HEK293 (cell line): ENCODE measurements around the gene PRKCQ.

Experiments
- CTCF ChIA-PET: fragments of 350-600 bp; formaldehyde crosslinking; extraction: SDS; loops from one replicate; lab custom pipeline; 2021; ENCODE audit warnings: antibody characterized with exemption; lab: Yijun Ruan, JAX
- POLR2A ChIA-PET: fragments of 300-600 bp; formaldehyde crosslinking; extraction: SDS; loops from one replicate; lab custom pipeline; 2020; ENCODE audit warnings: antibody characterized with exemption, inconsistent platforms; lab: Yijun Ruan, JAX
- H3K27ac ChIP-seq: fragments of 200-500 bp; sonication (Bioruptor generic); 2 replicates; pipeline ENCODE4 v1.5.1; 2014; ENCODE audit warnings: low read depth, low read length, control low read depth, inconsistent platforms; ENCODE audit errors: extremely low read depth
- H3K36me3 ChIP-seq, 2 experiments: fragments of 200-500 bp in 1 of 2; sonication (Bioruptor generic) in 1 of 2; 1 replicate in 1 of 2; 2 replicates in 1 of 2; pipeline ENCODE4 v1.5.1; 2014 to 2017; ENCODE audit warnings: inconsistent platforms in 2 of 2, low read length in 2 of 2; ENCODE audit not compliant: control insufficient read depth in 2 of 2, insufficient read depth in 1 of 2
- H3K4me1 ChIP-seq: fragments of 200-500 bp; sonication (Bioruptor generic); 2 replicates; pipeline ENCODE4 v1.5.1; 2014; ENCODE audit warnings: mild to moderate bottlenecking, low read length, inconsistent platforms; ENCODE audit not compliant: control insufficient read depth, insufficient read depth
- H3K4me3 ChIP-seq: 2 replicates; pipeline ENCODE4 v1.5.1; 2011; ENCODE audit warnings: low read depth, mild to moderate bottlenecking, control low read depth, low read length, moderate library complexity
- H3K9me3 ChIP-seq: fragments of 200-500 bp; sonication (Bioruptor generic); 2 replicates; pipeline ENCODE4 v1.5.1; 2014; ENCODE audit warnings: low read depth, low read length, inconsistent platforms; ENCODE audit not compliant: control insufficient read depth, insufficient read depth
- BCL11A ChIP-seq: fragments of 450-650 bp; formaldehyde crosslinking; IDR thresholded peaks from 2 replicates; pipeline ENCODE4 v1.5.1; 2016; ENCODE audit warnings: low read depth, missing biosample characterization, missing genetic modification characterization
- GLIS2 ChIP-seq: fragments of 450-650 bp; formaldehyde crosslinking; IDR thresholded peaks from 2 replicates; pipeline ENCODE4 v1.5.1; 2016; ENCODE audit warnings: missing biosample characterization, missing genetic modification characterization
- HOXD13 ChIP-seq: sonication (generic); formaldehyde crosslinking; IDR thresholded peaks from 2 replicates; pipeline ENCODE4 v1.8.0; 2022; ENCODE audit warnings: missing genetic modification reagents, borderline replicate concordance
- KLF8 ChIP-seq: fragments of 450-650 bp; formaldehyde crosslinking; IDR thresholded peaks from 2 replicates; pipeline ENCODE4 v1.5.1; 2016; ENCODE audit warnings: missing biosample characterization, missing genetic modification characterization
- OVOL3 ChIP-seq: fragments of 450-650 bp; formaldehyde crosslinking; IDR thresholded peaks from 2 replicates; pipeline ENCODE4 v1.5.1; 2016; ENCODE audit warnings: missing biosample characterization, missing genetic modification characterization
- RBAK ChIP-seq: fragments of 450-650 bp; formaldehyde crosslinking; IDR thresholded peaks from 2 replicates; pipeline ENCODE4 v1.5.1; 2016; ENCODE audit warnings: missing biosample characterization, missing genetic modification characterization
- ZBTB1 ChIP-seq: fragments of 450-650 bp; formaldehyde crosslinking; IDR thresholded peaks from 2 replicates; pipeline ENCODE4 v1.5.1; 2016; ENCODE audit warnings: missing biosample characterization, missing genetic modification characterization
- ZBTB21 ChIP-seq: fragments of 450-650 bp; formaldehyde crosslinking; IDR thresholded peaks from 2 replicates; pipeline ENCODE4 v1.5.1; 2017; ENCODE audit warnings: missing biosample characterization, missing genetic modification characterization
- ZEB2 ChIP-seq: fragments of 450-650 bp; formaldehyde crosslinking; IDR thresholded peaks from 2 replicates; pipeline ENCODE4 v1.5.1; 2016; ENCODE audit warnings: missing biosample characterization, missing genetic modification characterization
- ZFP37 ChIP-seq: fragments of 450-650 bp; formaldehyde crosslinking; IDR thresholded peaks from 2 replicates; pipeline ENCODE4 v1.5.1; 2016; ENCODE audit warnings: missing biosample characterization, missing genetic modification characterization
- ZNF10 ChIP-seq: fragments of 450-650 bp; formaldehyde crosslinking; IDR thresholded peaks from 2 replicates; pipeline ENCODE4 v1.5.1; 2017; ENCODE audit warnings: missing biosample characterization, missing genetic modification characterization
- ZNF155 ChIP-seq: fragments of 450-650 bp; formaldehyde crosslinking; IDR thresholded peaks from 2 replicates; pipeline ENCODE4 v1.5.1; 2016; ENCODE audit warnings: missing biosample characterization, missing genetic modification characterization
- ZNF174 ChIP-seq: fragments of 450-650 bp; formaldehyde crosslinking; IDR thresholded peaks from 2 replicates; pipeline ENCODE4 v1.5.0; 2017; ENCODE audit warnings: missing biosample characterization, mild to moderate bottlenecking, missing genetic modification characterization
- ZNF184 ChIP-seq: fragments of 450-650 bp; IDR thresholded peaks from 2 replicates; pipeline ENCODE4 v1.5.1; 2018; ENCODE audit warnings: missing biosample characterization, mild to moderate bottlenecking, missing genetic modification characterization
- ZNF202 ChIP-seq: fragments of 450-650 bp; formaldehyde crosslinking; IDR thresholded peaks from 2 replicates; pipeline ENCODE4 v1.5.1; 2016; ENCODE audit warnings: missing biosample characterization, missing genetic modification characterization, borderline replicate concordance
- ZNF302 ChIP-seq: fragments of 450-650 bp; formaldehyde crosslinking; IDR thresholded peaks from 2 replicates; pipeline ENCODE4 v1.5.1; 2016; ENCODE audit warnings: missing biosample characterization, missing genetic modification characterization, low read depth
- ZNF335 ChIP-seq: fragments of 450-650 bp; formaldehyde crosslinking; conservative IDR thresholded peaks from 2 replicates; pipeline ENCODE4 v1.5.1; 2016; ENCODE audit warnings: missing biosample characterization, missing genetic modification characterization
- ZNF354C ChIP-seq: fragments of 450-650 bp; formaldehyde crosslinking; IDR thresholded peaks from 2 replicates; pipeline ENCODE4 v1.5.1; 2016; ENCODE audit warnings: missing biosample characterization, missing genetic modification characterization, low read depth, borderline replicate concordance
- ZNF555 ChIP-seq: fragments of 450-650 bp; formaldehyde crosslinking; conservative IDR thresholded peaks from 2 replicates; pipeline ENCODE4 v1.5.1; 2017; ENCODE audit warnings: missing biosample characterization, mild to moderate bottlenecking, missing genetic modification characterization, inconsistent platforms
- ZNF600 ChIP-seq: fragments of 450-650 bp; formaldehyde crosslinking; IDR thresholded peaks from 2 replicates; pipeline ENCODE4 v1.5.1; 2016; ENCODE audit warnings: missing biosample characterization, missing genetic modification characterization
- ZNF670 ChIP-seq: fragments of 450-650 bp; formaldehyde crosslinking; IDR thresholded peaks from 2 replicates; pipeline ENCODE4 v1.5.1; 2016; ENCODE audit warnings: missing biosample characterization, missing genetic modification characterization, low read depth
- ZNF76 ChIP-seq: fragments of 450-650 bp; formaldehyde crosslinking; IDR thresholded peaks from 2 replicates; pipeline ENCODE4; 2016; ENCODE audit warnings: low read depth, missing biosample characterization, missing genetic modification characterization, borderline replicate concordance
- ZNF837 ChIP-seq: fragments of 450-650 bp; formaldehyde crosslinking; IDR thresholded peaks from 2 replicates; pipeline ENCODE4 v1.5.1; 2016; ENCODE audit warnings: missing biosample characterization, missing genetic modification characterization
- TF ChIP-seq, protein P1 (sequence below): fragments of 450-650 bp; IDR thresholded peaks from 2 replicates; pipeline ENCODE4 v1.5.1; 2018; ENCODE audit warnings: missing biosample characterization, missing genetic modification characterization
- TF ChIP-seq, protein P2 (sequence below): fragments of 450-650 bp; formaldehyde crosslinking; IDR thresholded peaks from 2 replicates; pipeline ENCODE4 v1.5.1; 2016; ENCODE audit warnings: missing biosample characterization, missing genetic modification characterization
- TF ChIP-seq, protein P3 (sequence below): fragments of 450-650 bp; formaldehyde crosslinking; IDR thresholded peaks from 2 replicates; pipeline ENCODE4 v1.5.1; 2016; ENCODE audit warnings: missing biosample characterization, missing genetic modification characterization
- TF ChIP-seq, protein P4 (sequence below): fragments of 450-650 bp; formaldehyde crosslinking; IDR thresholded peaks from 2 replicates; pipeline ENCODE4 v1.5.1; 2016; ENCODE audit warnings: missing biosample characterization, missing genetic modification characterization

PRKCQ gene

DNA sequence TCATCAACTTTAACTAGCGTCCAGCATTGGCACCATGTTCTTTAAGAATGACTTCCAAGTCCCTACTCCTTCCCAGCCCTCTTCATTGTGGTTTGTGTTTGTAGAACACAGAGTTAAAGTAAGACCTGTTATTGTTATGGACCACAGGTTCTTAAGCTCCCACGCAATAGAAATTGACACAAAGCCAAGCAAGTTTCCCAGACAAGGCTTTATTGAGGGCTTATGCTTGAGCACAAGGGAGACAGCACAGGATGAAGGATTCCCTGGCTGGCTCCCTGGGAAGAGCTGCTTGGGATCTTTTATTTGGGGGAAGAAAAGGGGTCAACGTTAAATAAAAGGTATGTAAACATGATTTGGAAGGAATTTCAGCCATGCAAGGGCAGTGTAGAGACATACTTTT lies 44.3 kb upstream of the PRKCQ start:
- peaks cover 5% of the 10 kb centered on the region; the same call in 1 of the 2 replicates for H3K4me1 ChIP-seq
- POLR2A ChIA-PET = no interaction called here
- no peak overlapping the region for H3K27ac ChIP-seq
- H3K36me3 ChIP-seq = no peaks in the 10 kb centered on the region
- H3K4me3 ChIP-seq = no peak overlapping the region
- TF ChIP-seq RBAK (tag by site-specific recombination) (no peak), ZNF155 (tag by site-specific recombination) (no peak), ZNF335 (tag by site-specific recombination) (no peak), BCL11A (tag by site-specific recombination) (no peak), ZNF837 (no peak), ZNF302 (tag by site-specific recombination) (no peak), ZNF76 (tag by site-specific recombination) (no peak), OVOL3 (tag by site-specific recombination) (no peak), ZNF174 (no peak)
- TF ChIP-seq, protein P1, sequence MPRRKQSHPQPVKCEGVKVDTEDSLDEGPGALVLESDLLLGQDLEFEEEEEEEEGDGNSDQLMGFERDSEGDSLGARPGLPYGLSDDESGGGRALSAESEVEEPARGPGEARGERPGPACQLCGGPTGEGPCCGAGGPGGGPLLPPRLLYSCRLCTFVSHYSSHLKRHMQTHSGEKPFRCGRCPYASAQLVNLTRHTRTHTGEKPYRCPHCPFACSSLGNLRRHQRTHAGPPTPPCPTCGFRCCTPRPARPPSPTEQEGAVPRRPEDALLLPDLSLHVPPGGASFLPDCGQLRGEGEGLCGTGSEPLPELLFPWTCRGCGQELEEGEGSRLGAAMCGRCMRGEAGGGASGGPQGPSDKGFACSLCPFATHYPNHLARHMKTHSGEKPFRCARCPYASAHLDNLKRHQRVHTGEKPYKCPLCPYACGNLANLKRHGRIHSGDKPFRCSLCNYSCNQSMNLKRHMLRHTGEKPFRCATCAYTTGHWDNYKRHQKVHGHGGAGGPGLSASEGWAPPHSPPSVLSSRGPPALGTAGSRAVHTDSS = no peak
- H3K9me3 ChIP-seq = no peaks in the 10 kb centered on the region
- CTCF ChIA-PET = interaction anchor here (0.6 kb wide), 1 partner anchor 871 kb away, joined by 4 read pairs; no protein-coding TSS in a partner anchor

DNA sequence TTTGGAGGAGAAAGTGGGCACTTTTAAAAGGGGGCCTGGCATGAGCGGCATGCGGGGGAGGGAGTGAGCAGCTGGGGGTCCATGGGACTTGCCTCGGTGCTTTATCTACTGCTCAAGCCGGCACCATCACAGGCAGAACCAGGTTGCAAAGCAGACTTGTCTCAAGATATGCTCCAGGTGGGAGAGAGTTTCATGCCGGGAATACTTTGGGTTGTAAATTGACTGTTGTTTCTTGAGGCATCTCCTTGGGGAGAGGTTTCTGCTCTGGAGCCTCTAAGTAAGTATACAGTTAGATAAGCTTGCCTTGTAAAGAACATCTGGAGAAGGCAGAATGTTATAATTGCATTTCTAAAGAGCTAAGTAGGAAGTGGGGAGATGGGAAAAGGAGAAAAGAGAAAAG lies 42.8 kb upstream of the PRKCQ start:
- H3K4me3 ChIP-seq = no peak overlapping the region
- H3K36me3 ChIP-seq = no peaks in the 10 kb centered on the region
- H3K4me1 ChIP-seq = peaks cover 5% of the 10 kb centered on the region; the same call in 1 of the 2 replicates
- TF ChIP-seq ZNF354C (tag by site-specific recombination) (no peak), GLIS2 (tag by site-specific recombination) (no peak), ZNF555 (tag by site-specific recombination) (no peak)
- H3K9me3 ChIP-seq = no peaks in the 10 kb centered on the region
- H3K27ac ChIP-seq = no peak overlapping the region
- POLR2A ChIA-PET = no interaction called here
- CTCF ChIA-PET = interaction anchor here (1.0 kb wide), 1 partner anchor 25 kb away, joined by 4 read pairs; no protein-coding TSS in a partner anchor

DNA sequence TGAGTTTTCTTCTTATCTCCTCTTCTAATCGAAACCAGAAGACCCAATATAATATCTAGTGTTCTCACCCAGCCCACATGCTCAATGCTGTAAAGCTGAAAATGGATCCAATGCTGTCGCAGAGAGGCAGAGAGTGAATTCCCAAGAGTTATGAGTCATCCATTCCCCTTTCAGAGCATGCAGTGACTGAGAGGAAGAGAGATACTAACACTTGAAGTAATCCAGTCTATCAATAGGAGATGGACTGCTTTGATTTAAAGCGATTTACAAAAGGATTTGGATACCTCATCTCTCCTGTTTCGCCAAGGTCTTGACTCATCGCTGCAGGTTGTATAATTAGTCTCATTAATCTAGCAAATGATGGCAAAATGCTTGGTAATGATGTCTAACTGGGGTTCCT lies 41.5 kb upstream of the PRKCQ start:
- H3K4me1 ChIP-seq = peaks cover 5% of the 10 kb centered on the region; the same call in 1 of the 2 replicates
- no peak overlapping the region for H3K27ac ChIP-seq
- H3K9me3 ChIP-seq = no peaks in the 10 kb centered on the region
- H3K36me3 ChIP-seq = no peaks in the 10 kb centered on the region
- CTCF ChIA-PET = no interaction called here
- POLR2A ChIA-PET = no interaction called here
- H3K4me3 ChIP-seq = no peak overlapping the region
- TF ChIP-seq, protein P2, sequence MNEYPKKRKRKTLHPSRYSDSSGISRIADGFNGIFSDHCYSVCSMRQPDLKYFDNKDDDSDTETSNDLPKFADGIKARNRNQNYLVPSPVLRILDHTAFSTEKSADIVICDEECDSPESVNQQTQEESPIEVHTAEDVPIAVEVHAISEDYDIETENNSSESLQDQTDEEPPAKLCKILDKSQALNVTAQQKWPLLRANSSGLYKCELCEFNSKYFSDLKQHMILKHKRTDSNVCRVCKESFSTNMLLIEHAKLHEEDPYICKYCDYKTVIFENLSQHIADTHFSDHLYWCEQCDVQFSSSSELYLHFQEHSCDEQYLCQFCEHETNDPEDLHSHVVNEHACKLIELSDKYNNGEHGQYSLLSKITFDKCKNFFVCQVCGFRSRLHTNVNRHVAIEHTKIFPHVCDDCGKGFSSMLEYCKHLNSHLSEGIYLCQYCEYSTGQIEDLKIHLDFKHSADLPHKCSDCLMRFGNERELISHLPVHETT (tag by site-specific recombination) = 0 out of 2 replicates have a peak, but pooled peaks have one; percentile 57
- TF ChIP-seq ZNF600 (0 out of 2 replicates have a peak, but pooled peaks have one; percentile 12), ZBTB1 (no peak), ZFP37 (tag by site-specific recombination) (no peak), ZBTB21 (tag by site-specific recombination) (no peak), ZEB2 (peak; percentile 68), ZNF184 (no peak), HOXD13 (no peak), ZNF10 (tag by site-specific recombination) (no peak), ZNF670 (tag by site-specific recombination) (no peak), ZNF202 (tag by site-specific recombination) (no peak), KLF8 (tag by site-specific recombination) (0 out of 2 replicates have a peak, but pooled peaks have one; percentile 15)
- TF ChIP-seq, protein P3, sequence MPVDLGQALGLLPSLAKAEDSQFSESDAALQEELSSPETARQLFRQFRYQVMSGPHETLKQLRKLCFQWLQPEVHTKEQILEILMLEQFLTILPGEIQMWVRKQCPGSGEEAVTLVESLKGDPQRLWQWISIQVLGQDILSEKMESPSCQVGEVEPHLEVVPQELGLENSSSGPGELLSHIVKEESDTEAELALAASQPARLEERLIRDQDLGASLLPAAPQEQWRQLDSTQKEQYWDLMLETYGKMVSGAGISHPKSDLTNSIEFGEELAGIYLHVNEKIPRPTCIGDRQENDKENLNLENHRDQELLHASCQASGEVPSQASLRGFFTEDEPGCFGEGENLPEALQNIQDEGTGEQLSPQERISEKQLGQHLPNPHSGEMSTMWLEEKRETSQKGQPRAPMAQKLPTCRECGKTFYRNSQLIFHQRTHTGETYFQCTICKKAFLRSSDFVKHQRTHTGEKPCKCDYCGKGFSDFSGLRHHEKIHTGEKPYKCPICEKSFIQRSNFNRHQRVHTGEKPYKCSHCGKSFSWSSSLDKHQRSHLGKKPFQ (tag by site-specific recombination) = no peak
- TF ChIP-seq, protein P4, sequence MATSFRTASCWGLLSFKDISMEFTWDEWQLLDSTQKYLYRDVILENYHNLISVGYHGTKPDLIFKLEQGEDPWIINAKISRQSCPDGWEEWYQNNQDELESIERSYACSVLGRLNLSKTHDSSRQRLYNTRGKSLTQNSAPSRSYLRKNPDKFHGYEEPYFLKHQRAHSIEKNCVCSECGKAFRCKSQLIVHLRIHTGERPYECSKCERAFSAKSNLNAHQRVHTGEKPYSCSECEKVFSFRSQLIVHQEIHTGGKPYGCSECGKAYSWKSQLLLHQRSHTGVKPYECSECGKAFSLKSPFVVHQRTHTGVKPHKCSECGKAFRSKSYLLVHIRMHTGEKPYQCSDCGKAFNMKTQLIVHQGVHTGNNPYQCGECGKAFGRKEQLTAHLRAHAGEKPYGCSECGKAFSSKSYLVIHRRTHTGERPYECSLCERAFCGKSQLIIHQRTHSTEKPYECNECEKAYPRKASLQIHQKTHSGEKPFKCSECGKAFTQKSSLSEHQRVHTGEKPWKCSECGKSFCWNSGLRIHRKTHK (tag by site-specific recombination) = no peak
